GM06990 (cell line): ENCODE measurements around the gene ANKRD44.

ENCODE experiments used
- DNase-seq: peaks from one replicate; pipeline ENCODE4 v3.0.0-alpha.2; 2011; ENCODE audit not compliant: insufficient read length; ENCODE audit errors: extremely low read depth
- H3K27me3 ChIP-seq: replicated peaks from 2 replicates; pipeline ENCODE4 v1.6.0; 2011; ENCODE audit warnings: low read length; ENCODE audit not compliant: control insufficient read depth, insufficient read depth
- H3K36me3 ChIP-seq: 2 replicates; pipeline ENCODE4 v1.5.1; 2011; ENCODE audit warnings: low read length; ENCODE audit not compliant: control insufficient read depth, insufficient read depth
- H3K4me3 ChIP-seq: replicated peaks from 2 replicates; pipeline ENCODE4 v1.5.1; 2011; ENCODE audit warnings: low read depth, mild to moderate bottlenecking, control low read depth, low read length
- CTCF ChIP-seq: IDR thresholded peaks from 2 replicates; pipeline ENCODE4 v1.5.1; 2011; ENCODE audit warnings: low read length, control low read depth, mild to moderate bottlenecking, inconsistent platforms; ENCODE audit not compliant: insufficient read depth, poor library complexity, severe bottlenecking

The ANKRD44 gene

GRCh38 chr2:196990092-196990491 lies 320.5 kb downstream of the ANKRD44 start:
- no peak for TF ChIP-seq CTCF

GRCh38 chr2:196989496-196989895 lies 321.1 kb downstream of the ANKRD44 start:
- Histone ChIP-seq H3K4me3 (no peak overlapping the region), H3K36me3 (peaks cover 10% of the 10 kb centered on the region), H3K27me3 (no peaks in the 10 kb centered on the region)
- TF ChIP-seq CTCF: no peak
- no peak for DNase-seq

More at GRCh38 chr2:196990092-196990491, 320.5 kb downstream of the ANKRD44 start:
- Histone ChIP-seq H3K27me3 (no peaks in the 10 kb centered on the region), H3K36me3 (peaks cover 11% of the 10 kb centered on the region), H3K4me3 (no peak overlapping the region)
- DNase-seq: no peak

- Histone ChIP-seq H3K27me3 (no peaks in the 10 kb centered on the region), H3K36me3 (peaks cover 9% of the 10 kb centered on the region), H3K4me3 (no peak overlapping the region)
- DNase-seq: no peak
- TF ChIP-seq CTCF: no peak
Observed at GRCh38 chr2:196988639-196989038, 321.9 kb downstream of the ANKRD44 start.

- DNase-seq: no peak
- TF ChIP-seq CTCF: no peak
- Histone ChIP-seq H3K36me3 (peaks cover 7% of the 10 kb centered on the region), H3K4me3 (no peak overlapping the region), H3K27me3 (no peaks in the 10 kb centered on the region)
Observed at GRCh38 chr2:196987649-196988364, 322.8 kb downstream of the ANKRD44 start.

- DNase-seq: no peak
Observed at GRCh38 chr2:196987298-196987648, 323.3 kb downstream of the ANKRD44 start.

More at GRCh38 chr2:196987298-196987648, 323.3 kb downstream of the ANKRD44 start:
- no peaks in the 10 kb centered on the region for H3K27me3 ChIP-seq
- no peak overlapping the region for H3K4me3 ChIP-seq
- TF ChIP-seq CTCF: no peak
- peaks cover 4% of the 10 kb centered on the region for H3K36me3 ChIP-seq
